Pulmonary artery endothelial cell (primary cell): Measurements from ENCODE around the gene ZNF300. TPM values are rescaled to one million over a fixed set of nuclear protein-coding genes. Genes with fewer than 3 reads are reported as not detected.
"Not testable (repeated sequence)": the region's sequence is repeated elsewhere in the genome, so short reads cannot be mapped to it uniquely, and the experiment has no call there.

Experiments used
- DNase-seq: peaks from one replicate; pipeline ENCODE4 v3.0.0-alpha.2; 2011; ENCODE audit warnings: low read depth, low spot score
- total RNA-seq: library from RNA; depleted of rRNA; stranded (reverse); fragments of >200 nt; gene quantifications from 2 replicates; pipeline ENCODE4 v1.2.3, GENCODE V29; 2014

The ZNF300 gene
- 4.4 and 10.3 TPM in 2 replicates for total RNA-seq

DNA sequence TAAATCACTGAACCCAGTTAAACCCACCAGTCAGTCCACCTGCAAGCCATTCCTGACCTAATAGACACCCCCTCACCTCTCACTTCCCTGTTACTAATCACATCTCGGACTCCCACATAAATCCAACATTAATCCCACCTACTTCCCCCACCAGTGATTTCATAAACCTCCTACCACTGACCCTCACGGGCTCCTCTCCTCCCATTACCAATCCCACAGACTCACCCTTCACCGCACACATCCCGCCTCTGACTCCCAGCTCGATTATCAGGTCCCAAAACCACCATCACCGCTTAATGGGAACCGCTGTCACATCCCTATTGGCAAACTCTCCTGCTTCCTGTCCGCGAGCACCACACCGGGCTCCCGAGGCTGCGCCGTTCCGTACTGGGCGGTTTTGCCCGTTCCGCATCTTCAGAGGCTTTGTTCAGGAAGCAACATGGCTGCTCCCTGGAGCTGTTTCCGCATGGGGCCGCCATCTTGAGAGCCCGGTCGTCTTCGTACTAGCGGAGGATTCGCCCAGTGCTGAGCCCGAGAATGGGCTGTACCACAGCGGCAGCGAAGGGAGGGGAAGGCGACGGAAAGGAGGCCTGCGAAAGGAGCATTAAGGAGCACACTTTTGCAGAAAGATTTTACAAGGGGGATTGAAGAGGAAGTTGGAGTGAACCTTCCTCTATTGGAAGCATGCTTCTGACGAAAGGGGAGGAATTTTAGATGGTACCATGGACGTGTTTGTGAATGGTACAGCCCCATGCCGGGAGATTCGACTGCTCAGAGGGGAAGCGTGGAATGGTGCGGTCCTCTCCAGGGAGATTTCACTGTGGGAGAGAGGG lies at the start of gene ZNF300:
Gene ZNF300, minus strand, starts transcription at position 502 of the 833 bp plus-strand sequence. CDS start 1,825 bp downstream, outside the sequence.
- peak; percentile 83 for DNase-seq

DNA sequence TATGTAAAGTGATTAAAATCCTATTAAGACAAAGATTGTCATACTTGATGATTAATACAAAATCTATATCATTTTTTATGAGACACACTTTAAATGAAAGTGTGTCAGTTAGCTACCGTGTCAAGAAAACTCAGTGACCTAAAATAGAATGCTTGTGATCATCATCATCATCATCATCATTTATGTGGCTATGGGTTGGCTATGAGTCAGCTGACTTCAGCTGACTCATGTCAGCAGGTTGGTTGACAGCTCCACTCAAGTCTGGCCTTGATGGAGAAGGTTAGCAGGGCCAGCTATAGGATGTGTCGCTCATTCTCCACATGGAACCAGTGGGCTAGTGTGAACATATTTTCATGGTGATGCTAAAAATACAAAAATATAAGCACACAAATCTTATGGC lies 43.8 kb upstream of the ZNF300 start:
- no peak for DNase-seq

DNA sequence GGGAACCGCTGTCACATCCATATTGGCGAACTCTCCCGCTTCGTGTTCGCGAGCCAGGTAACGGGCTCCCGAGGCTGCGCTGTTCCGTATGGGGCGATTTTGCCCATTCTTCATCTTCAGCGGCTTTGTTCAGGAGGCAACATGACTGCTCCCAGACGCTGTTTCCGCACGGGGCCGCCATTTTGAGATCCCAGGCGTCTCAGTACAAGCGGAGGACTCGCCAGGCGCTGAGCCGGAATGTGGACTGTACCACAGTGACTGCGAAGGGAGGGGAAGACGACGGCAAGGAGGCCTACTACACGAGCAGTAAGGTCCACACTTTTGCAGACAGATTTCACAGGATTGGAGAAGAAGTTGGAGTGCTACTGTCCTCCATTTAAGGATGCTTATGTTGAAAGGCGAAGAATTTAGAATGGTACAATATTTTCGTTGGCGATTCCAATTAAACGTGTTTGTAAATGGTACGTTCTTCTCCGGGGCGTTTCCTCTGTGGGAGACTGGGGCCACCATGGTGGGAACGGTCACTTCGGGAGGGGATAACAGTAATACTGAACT lies 41.6 kb upstream of the ZNF300 start:
- peak; percentile 26 for DNase-seq

DNA sequence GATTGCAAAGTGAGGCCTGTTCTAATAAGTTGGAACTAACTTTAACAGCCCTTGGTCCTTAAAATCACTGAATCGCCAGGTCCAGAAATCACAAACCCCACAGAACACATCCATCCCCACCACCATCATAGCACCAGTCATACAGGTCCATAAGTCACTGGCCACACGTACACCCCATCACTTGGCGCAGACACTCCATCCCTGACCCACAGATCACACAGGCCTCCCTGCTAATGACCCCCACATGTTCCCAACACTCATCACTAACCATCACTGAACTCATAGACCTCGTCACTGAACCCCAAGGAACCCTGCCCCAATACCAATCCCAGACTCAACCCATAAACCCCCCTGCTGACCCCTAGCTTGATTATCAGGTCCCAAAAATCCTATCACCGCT lies 41.2 kb upstream of the ZNF300 start:
- DNase-seq, result no peak

DNA sequence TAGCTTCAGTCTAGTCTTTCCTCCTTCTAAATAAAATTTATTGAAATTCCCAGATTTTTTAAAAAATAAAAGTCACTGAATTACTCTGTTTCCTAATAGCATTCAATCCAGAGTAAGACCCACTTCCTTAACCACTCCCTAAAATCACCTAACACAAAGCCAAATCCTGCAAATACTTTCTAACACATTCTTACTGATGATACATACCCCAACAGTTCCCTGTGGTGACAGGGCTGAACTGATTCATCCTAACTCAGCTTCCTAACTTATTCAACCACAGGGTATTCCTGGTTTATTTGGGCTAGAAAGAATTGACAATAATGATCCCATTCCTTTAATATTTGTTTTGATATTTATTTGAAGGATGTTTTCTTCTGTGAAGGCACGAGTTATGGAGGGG lies 40.7 kb upstream of the ZNF300 start:
- DNase-seq, result no peak

DNA sequence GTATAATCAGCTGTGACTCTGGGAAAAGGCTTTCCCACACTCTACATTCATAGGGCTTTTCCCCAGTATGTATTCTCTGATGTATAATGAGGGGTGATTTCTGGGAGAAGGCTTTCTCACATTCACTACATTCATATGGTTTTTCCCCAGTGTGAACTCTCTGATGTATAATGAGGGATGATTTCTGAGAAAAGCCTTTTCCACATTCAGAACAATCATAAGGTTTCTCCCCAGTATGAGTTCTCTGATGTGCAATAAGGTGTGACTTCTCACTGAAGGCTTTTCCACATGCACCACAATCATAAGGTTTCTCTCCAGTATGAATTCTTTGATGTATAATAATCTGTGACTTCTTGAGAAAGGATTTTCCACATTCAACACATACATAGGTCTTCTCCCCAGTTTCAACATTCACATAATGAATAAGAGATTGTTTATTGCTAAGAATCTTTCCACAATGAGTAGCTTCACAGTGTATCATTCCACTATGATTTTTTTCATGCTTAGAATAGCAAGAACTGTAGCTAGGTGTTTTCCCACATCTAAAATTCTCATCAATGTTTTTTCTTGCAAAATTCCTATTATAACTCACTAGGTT lies 26.7 kb upstream of the ZNF300 start:
- no peak for DNase-seq

DNA sequence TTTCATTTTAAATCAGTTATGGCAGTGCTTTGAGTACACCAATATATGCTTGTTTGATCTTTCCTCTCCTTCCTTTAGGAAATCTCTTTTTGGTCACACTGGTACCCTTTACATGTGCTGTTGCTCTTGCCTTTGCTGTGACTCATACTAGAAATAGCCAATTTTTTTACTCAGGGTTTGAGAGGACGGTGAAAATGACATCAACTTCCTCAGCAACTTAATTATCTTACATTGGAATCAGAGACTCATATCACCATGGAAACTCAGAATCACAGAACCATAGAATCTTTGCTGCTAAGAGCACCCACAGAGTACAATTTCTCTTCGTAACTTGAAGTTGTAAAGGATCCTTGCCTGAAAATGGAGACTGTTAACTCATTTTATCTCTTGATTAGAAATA lies 13.8 kb upstream of the ZNF300 start:
- no peak for DNase-seq

DNA sequence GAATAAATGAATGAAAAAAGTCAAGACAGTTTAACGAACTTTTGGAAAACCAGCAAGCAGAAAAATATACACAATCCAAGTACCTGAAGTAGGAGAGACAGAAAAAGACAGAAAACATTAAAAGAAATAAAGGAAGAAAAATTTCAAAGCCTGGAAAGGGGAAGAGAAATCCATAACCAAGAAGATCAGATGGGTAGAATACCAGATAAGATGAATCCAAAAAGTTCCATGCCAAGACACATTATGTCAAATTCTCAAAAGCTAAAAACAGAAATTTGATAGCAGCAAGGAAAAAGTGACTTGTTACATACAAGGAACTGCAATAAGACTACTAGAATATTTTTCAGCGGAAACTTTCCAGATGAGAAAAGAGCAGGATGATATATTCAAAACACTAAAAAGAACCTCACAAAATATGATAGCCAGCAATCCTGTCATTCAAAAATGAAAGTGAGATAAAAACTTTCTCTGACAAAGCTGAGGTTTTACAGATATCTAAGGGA lies 7.6 kb upstream of the ZNF300 start:
- DNase-seq, result no peak

DNA sequence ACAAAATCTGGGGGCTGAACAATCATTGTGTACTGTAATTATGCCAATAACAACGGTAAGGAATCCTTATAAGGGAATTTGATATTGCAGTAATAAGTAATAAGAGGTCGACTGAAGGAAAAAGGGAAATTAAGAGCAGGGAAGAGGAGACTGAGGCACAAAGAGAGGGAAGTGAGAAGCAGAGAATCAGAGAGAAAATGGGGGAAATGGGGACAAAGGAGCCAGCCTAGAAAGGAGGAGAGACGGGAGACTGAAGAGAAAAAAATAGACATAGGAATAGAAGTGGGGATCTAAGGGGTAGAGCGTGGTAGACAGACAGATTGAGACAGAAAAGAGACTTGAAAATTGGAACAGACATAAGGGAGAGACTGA lies 518 bp upstream of the ZNF300 start:
- no peak for DNase-seq

DNA sequence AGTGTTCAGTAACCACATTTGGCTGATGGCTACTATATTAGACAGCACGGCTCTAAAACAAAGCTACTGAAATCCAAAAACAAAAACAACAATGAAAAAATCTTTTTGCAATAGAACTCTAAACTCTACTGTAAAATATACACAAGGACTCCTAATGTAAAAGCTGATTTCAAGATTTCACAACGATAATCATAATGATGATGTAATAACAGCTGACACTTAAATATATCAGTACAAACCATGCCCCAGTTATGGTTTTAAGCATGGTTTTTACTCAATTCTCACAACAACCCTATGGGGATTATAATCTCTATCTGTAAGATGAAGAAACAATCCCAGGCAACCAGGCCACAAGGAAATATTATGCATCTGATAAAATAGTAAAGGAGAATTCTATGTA lies 3.3 kb downstream of the ZNF300 start:
- DNase-seq, result no peak

DNA sequence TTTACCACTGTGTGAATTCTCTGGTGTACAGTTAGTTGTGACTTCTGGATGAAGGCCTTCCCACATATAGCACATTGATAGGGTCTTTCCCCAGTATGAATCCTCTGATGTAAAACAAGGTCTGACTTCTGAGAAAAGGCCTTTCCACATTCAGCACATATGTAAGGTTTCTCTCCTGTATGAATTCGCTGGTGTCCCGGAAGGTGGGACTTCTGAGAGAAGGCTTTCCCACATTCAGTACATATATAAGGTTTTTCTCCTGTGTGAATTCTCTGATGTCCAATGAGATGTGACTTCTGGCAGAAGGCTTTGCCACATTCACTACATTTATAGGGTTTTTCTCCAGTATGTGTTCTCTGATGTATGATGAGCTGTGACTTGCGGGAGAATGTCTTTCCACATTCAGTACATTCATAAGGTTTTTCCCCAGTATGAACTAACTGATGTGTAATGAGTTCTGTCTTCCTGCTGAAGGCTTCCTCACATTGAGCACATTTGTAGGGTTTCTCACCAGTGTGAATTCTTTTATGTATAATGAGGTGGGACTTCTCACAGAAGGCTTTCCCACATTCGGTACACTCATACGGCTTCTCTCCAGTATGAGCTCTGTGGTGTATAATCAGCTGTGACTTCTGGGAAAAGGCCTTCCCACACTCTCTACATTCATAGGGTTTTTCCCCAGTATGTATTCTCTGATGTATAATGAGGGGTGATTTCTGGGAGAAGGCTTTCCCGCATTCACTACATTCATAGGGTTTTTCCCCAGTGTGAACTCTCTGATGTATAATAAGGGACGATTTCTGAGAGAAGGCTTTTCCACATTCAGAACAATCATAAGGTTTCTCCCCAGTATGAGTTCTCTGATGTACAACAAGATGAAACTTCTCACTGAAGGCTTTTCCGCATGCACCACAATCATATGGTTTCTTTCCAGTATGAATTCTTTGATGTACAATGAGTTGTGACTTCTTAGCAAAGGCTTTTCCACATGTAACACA lies 9.1 kb downstream of the ZNF300 start:
- no peak for DNase-seq

DNA sequence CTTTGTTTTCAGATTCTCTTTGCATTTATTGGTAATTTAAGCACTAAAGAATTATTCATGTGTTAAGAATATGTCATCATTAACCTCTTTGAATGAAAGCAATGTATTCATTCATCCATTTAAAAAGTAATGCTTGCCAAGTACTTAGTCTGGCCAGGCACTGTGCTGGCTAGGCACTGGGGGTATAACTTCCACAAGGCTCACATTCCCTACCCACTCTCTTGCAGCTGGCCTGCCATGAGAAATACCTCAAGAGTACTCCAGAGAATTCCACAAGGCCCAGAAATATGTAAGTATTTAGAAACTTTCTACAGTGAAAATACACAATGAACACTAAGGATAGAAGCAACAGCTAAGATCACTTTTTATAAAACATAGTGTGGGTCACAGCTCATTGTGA lies 25.4 kb downstream of the ZNF300 start:
- no peak for DNase-seq

DNA sequence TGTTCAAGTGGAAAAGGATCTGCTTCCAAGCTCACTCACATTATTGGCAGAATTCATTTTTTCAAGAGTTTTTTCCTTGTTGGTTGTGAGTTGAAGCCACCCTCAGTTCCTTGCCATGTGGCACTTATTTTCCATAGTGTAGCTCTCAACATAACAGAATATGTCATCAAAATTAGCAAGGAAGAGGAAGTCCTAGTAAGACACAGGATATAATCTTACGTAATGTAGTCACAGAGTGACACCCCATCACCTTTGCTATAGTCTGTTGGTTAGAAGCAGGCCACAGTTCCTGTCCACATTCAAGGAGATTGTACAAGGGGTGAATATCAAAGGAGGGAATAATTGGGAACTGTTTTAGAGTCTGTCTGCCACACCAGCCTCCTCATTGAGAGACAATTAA lies 42.7 kb downstream of the ZNF300 start:
- DNase-seq, result no peak

DNA sequence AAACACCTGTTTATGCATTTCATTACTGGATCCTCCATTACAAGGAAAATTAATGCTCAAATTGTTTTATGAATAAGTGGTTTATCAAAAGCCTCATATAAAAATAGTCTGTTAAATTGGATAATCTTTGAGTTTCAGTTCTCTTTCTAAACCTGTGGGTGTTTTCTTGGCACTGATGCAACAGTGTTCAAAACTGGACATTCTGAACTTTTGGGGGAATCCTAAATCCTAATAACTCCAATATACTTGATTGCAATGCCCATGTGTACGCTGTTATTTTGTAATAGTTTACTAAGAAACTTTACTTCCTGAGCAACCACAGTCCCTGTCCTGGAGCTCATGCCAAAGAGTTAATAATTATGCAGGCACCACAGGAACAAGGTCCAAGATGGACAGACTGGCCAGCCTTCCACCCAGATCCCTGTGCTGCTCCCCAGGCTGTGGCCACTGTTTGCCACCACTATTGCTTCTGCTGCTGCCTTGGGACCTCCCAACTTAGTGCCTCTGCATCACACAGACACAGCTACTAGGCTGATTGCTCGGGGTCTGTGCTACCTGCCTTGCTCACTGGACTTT lies 44.4 kb downstream of the ZNF300 start:
- DNase-seq, result no peak

DNA sequence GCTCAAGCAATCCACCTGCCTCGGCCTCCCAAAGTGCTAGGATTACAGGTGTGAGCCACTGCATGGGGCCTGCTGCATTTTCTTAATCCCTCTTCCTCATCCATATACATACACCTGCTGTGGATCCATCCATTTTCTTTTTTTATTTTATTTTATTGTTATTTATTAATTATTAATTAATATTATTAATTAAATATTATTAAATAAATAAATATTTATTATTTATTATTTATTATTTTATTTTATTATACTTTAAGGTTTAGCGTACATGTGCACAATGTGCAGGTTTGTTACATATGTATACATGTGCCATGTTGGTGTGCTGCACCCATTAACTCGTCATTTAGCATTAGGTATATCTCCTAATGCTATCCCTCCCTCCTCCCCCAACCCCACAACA lies 48.1 kb downstream of the ZNF300 start:
- not testable (repeated sequence) for DNase-seq

DNA sequence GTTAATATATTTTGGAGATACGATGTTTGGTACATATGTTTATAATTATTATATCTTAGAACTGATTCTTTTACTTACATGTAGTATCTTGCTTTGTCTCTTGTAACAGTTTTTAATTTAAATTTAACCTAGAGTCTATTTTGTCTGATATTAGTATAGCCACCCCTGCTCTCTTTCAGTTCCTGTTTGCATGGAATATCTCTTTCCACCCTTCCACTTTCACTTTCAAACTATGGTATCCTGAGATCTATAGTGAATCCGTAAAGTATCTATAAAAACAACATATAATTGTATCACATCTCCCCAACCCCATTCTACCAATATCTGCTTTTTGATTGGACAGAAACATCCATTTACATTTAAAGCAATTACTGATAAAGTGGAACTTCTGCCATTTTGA lies 51.2 kb downstream of the ZNF300 start:
- no peak for DNase-seq

DNA sequence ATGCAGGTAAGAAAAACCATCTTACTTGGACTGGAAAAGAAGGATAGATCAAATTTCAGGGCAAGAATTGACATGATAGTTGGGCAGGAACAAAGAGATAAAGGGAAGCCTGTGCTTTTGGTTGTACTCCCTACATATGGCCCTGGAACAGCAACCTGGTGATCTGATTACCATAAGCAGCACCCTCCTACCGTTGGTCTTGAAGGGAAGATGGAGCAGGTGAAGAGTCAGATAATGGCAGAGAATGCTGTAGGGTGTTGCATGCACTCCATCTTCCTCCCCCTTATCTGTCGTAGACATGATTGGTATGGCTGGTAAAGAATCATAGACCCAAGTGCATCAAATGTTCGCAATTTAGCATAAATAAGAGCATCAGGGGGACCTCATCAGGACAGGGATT lies 53.7 kb downstream of the ZNF300 start:
- no peak for DNase-seq

DNA sequence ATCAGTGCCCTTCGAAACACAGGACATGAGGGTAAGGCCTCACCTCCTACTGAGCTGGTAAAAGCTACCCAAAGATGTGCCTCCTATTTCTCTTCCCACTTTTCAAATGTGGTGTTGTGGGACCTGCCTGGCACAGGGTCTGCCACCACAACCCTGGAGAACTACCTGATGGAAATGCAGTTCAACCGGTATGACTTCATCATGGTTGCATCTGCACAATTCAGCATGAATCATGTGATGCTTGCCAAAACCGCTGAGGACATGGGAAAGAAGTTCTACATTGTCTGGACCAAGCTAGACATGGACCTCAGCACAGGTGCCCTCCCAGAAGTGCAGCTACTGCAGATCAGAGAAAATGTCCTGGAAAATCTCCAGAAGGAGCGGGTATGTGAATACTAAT lies 56.5 kb downstream of the ZNF300 start:
- no peak for DNase-seq

DNA sequence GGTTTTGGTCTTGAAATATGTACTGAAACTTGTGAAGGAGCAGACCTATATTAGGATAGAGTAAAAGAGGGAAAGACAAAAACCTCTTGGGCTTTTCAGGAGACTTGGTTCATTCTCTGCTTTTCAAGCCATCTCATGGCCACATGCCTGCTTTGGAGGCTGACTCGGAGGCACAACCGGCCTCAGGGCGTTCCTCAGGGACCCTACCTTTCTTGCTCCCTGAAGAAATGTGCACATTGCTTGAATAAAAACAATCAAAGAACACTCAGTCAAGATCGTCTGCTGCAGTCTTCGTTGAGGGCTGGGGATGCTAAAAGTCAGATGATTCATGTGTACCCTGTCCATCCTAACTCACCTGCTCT lies 57.5 kb downstream of the ZNF300 start:
- DNase-seq, result no peak

DNA sequence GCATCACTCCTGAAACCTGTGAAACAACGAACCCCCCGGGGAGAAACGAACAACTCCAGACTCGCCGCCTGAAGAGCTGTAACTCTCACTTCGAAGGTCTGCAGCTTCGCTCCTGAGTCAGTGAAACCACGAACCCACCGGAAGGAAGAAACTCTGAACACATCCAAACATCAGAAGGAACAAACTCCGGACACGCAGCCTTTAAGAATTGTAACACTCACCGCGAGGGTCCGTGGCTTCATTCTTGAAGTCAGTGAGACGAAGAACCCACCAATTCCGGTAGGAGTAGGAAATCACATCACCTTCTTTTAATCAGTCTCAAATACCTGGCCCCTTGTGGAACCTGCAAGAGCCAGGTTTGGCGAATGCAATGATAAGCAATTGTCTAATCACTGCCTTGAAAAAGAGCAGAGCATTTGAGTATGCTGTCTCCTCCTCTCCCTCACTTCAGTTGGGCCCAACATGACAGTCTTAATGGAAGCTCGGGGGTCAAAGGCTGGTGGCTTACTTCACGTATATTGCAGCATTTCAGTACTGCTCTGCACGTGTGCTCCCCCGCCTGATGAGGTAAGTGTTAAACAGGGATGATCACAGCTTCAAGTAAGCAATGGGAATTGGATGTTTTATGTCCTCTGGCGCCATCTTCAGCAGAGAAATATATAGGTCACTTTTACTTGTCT lies 58.0 kb downstream of the ZNF300 start:
- DNase-seq, result peak; percentile 49

DNA sequence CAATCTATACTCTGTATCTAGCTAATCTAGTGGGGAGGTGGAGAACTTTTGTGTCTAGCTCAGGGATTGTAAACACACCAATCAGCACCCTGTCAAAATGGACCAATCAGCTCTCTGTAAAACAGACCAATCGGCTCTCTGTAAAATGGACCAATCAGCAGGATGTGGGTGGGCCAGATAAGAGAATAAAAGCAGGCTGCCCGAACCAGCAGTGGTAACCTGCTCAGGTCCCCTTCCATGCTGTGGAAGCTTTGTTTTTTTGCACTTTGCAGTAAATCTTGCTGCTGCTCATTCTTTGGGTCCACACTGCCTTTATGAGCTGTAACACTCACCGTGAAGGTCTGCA lies 58.5 kb downstream of the ZNF300 start, which contains the start of gene IRGM:
Gene IRGM, plus strand, starts transcription at position 214 of the 346 bp plus-strand sequence. CDS start 1,603 bp downstream, outside the sequence.
- DNase-seq, result not testable (repeated sequence)
